ENCODE results near the gene B3GNT4.

DNA sequence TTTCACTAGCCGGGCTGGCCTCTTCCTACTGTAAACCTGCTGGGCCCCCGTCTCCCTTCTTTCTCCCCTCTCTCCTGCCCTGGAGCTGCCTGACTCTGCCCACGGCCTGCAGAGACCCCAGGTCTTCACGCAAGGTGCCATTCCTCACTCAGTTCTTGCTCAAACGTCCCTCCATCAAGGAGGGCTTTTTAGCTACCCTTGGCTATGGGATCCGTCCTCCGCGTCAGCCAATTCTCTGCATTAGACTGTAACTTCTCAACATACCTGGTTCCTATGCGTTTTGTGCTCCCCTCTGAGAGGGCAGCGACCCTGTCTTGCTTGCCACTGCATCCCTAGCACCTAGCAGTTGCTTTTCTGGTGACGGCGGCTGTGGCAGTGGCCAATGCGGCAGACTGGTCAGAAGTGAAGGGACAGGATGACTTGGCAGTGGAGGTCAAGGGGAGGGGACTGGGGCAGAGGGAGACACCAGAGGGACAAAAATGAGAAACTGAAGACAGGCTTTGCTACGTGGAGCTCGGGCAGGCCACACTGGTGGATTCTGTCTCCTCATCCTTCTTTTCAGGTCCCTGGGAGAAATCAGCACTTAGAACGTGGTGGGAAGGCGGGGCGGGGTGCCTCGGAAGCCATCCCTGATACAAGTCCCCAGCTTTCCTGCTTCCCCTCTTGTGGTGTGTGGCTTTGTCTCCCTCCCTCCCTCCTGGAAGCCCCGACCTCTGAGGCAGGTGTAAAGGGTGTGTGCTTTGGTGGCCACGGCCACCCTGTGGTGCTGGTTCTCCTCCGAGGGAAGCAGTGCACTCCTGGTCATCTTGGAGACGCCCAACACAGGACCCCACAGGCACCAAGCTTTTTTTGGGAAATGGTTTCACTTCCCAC is 1.8 kb downstream of the B3GNT4 start:
- TF ChIP-seq, protein P1, sequence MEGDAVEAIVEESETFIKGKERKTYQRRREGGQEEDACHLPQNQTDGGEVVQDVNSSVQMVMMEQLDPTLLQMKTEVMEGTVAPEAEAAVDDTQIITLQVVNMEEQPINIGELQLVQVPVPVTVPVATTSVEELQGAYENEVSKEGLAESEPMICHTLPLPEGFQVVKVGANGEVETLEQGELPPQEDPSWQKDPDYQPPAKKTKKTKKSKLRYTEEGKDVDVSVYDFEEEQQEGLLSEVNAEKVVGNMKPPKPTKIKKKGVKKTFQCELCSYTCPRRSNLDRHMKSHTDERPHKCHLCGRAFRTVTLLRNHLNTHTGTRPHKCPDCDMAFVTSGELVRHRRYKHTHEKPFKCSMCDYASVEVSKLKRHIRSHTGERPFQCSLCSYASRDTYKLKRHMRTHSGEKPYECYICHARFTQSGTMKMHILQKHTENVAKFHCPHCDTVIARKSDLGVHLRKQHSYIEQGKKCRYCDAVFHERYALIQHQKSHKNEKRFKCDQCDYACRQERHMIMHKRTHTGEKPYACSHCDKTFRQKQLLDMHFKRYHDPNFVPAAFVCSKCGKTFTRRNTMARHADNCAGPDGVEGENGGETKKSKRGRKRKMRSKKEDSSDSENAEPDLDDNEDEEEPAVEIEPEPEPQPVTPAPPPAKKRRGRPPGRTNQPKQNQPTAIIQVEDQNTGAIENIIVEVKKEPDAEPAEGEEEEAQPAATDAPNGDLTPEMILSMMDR (conservative IDR thresholded peaks at IDR 0.05 in 1 of 2, IDR thresholded peaks at IDR 0.05 in 1 of 2; ENCODE audit: extremely low read depth in 1 of 2, insufficient read depth in 1 of 2, low read depth in 1 of 2, low read length in 2 of 2): no peak
- TF ChIP-seq EZH2 (IDR thresholded peaks at IDR 0.05; ENCODE audit: borderline replicate concordance, low read length): no peak
